T-cell (primary cell): Measurements from ENCODE around the gene SPIN2B. TPM values are rescaled to one million over a fixed set of nuclear protein-coding genes. Genes with fewer than 3 reads are reported as not detected.
A peak's percentile ranks its signal among the peaks of the same experiment; 100 is the strongest.
"Not testable (repeated sequence)": the region's sequence is repeated elsewhere in the genome, so short reads cannot be mapped to it uniquely, and the experiment has no call there.

Source experiments
- ATAC-seq, 4 experiments: fragments of 200-7000 bp in 3 of 4; fragments of 150-1000 bp in 1 of 4; cut with Tn5 transposase; replicated peaks in 1 of 4; 1 replicate in 3 of 4; 2 replicates in 1 of 4; pipeline ENCODE4 v1.10.0; 2021; ENCODE audit warnings: moderate library complexity in 3 of 4, mild to moderate bottlenecking in 2 of 4, moderate number of reproducible peaks in 1 of 4
- CTCF ChIA-PET, 2 donors: fragments of 300-600 bp; sonication (Branson Sonifier 250); formaldehyde crosslinking; loops; one replicate each; lab custom pipeline; 2022; ENCODE audit warnings: antibody characterized with exemption in 2 of 2; lab: Charles Lee
- POLR2A ChIA-PET, 2 donors: fragments of 300-600 bp; sonication (Branson Sonifier 250); formaldehyde crosslinking; loops; one replicate each; lab custom pipeline; 2022; ENCODE audit warnings: antibody characterized with exemption in 2 of 2; lab: Charles Lee
- DNase-seq, 35 experiments: peaks; one replicate each; pipeline versions ENCODE4 v3.0.0 to v3.0.0-alpha.2; 2013 to 2023
- H3K27ac ChIP-seq: one replicate; pipeline ENCODE4 v1.5.1; 2013; ENCODE audit warnings: low read length
- H3K27me3 ChIP-seq, 2 experiments: replicated peaks in 1 of 2; 1 replicate in 1 of 2; 2 replicates in 1 of 2; pipeline versions ENCODE4 v1.6.1 to v1.7.0; 2013; ENCODE audit warnings: low read length in 1 of 2, mixed read lengths in 1 of 2; ENCODE audit not compliant: control insufficient read depth in 2 of 2, insufficient read depth in 2 of 2; ENCODE audit errors: extremely low read depth in 1 of 2
- H3K36me3 ChIP-seq, 2 donors: 1 replicate in 1 of 2; 2 replicates in 1 of 2; pipeline versions ENCODE4 v1.6.1 to v1.7.0; 2013; ENCODE audit warnings: low read length in 1 of 2; ENCODE audit not compliant: control insufficient read depth in 2 of 2, insufficient read depth in 1 of 2; ENCODE audit errors: extremely low read depth in 1 of 2
- H3K4me1 ChIP-seq, 2 experiments: 1 replicate in 1 of 2; 2 replicates in 1 of 2; pipeline versions ENCODE4 v1.6.1 to v1.7.0; 2013; ENCODE audit warnings: low read length in 2 of 2, mixed read lengths in 1 of 2; ENCODE audit not compliant: insufficient read depth in 2 of 2, control insufficient read depth in 1 of 2; ENCODE audit errors: extremely low read depth in 1 of 2
- H3K4me3 ChIP-seq, 2 donors: 1 replicate in 1 of 2; 2 replicates in 1 of 2; pipeline versions ENCODE4 v1.5.1 to v1.7.0; 2013; ENCODE audit warnings: mild to moderate bottlenecking in 2 of 2, low read length in 1 of 2, moderate library complexity in 1 of 2; ENCODE audit not compliant: control insufficient read depth in 1 of 2; ENCODE audit errors: extremely low read depth in 1 of 2
- H3K9me3 ChIP-seq: 2 replicates; pipeline ENCODE4 v1.7.0; 2013
- H3K27ac Mint-ChIP-seq, 2 donors: one replicate each; pipeline ENCODE4 v1.8.0; 2020 to 2021; ENCODE audit warnings: mild to moderate bottlenecking in 2 of 2, mixed read lengths in 2 of 2
- H3K27me3 Mint-ChIP-seq, 2 donors: one replicate each; pipeline ENCODE4 v1.8.0; 2021 to 2022; ENCODE audit warnings: mixed read lengths in 2 of 2
- H3K36me3 Mint-ChIP-seq: one replicate; pipeline ENCODE4 v1.8.0; 2021; ENCODE audit warnings: mixed read lengths
- H3K4me1 Mint-ChIP-seq, 3 donors: one replicate each; pipeline ENCODE4 v1.8.0; 2020 to 2022; ENCODE audit warnings: mixed read lengths in 3 of 3, mild to moderate bottlenecking in 1 of 3
- H3K4me3 Mint-ChIP-seq, 3 donors: one replicate each; pipeline ENCODE4 v1.8.0; 2020 to 2022; ENCODE audit warnings: mild to moderate bottlenecking in 3 of 3, mixed read lengths in 3 of 3, moderate library complexity in 3 of 3
- H3K9me3 Mint-ChIP-seq, 3 donors: one replicate each; pipeline ENCODE4 v1.8.0; 2020 to 2022; ENCODE audit warnings: mixed read lengths in 3 of 3
- WGBS: methylation state at CpG from one replicate; pipeline ENCODE4 v1.1.5; 2013; ENCODE audit warnings: missing lambda C conversion rate; ENCODE audit not compliant: insufficient coverage; 5-methylcytosine and 5-hydroxymethylcytosine counted together
- total RNA-seq, 35 experiments: library from RNA in 6 of 35; stranded (reverse) in 6 of 35; fragments of 120-200 nt in 1 of 35; gene quantifications; one replicate each; pipeline versions ENCODE4 v1.2.1 to v1.2.4 and lab custom pipeline; 2013 to 2026

The SPIN2B gene
- total RNA-seq, 5 donors from 2014 or later (not counting 1 experiment from before 2014, with no cell fraction given): 11.4 to 17.7 (median 12.7) TPM

DNA sequence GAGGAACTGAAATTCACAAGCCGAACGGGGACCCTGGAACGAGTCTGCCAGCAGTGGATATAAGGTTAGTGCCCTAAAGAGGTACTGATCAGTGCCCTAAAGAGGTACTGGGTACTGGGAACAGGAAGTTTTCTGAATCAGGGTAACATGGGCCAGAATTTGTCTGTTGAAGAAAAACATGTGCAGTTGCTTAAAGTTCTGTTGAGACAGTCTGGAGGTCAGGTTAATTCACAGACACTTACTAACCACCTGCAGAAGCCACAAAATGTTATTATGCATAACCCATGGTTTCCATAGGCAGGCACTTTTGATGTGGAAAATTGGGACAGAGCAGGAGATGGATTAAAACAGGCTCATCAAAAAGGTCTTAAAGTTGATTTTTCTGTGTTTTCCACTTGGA, 17.9 kb downstream of the SPIN2B start:
- ChIA-PET CTCF (no interaction called here), POLR2A (no interaction called here)
- no CpG with 5 or more reads among the region's 3 CpGs for WGBS
- H3K4me1 ChIP-seq: no peaks in the 10 kb centered on the region
- no peaks in the 10 kb centered on the region for H3K36me3 ChIP-seq
- peaks cover 0 to 6% (median 6%) of the 10 kb centered on the region in 3 donors for H3K4me1 Mint-ChIP-seq
- H3K27ac Mint-ChIP-seq: no peak overlapping the region
- H3K4me3 Mint-ChIP-seq: no peak overlapping the region
- peaks cover 0 to 9% (median 2%) of the 10 kb centered on the region in 3 donors for H3K9me3 Mint-ChIP-seq
- peaks cover 39% of the 10 kb centered on the region for H3K36me3 Mint-ChIP-seq
- DNase-seq (no peak), ATAC-seq (no peak)
- no peaks in the 10 kb centered on the region for H3K9me3 ChIP-seq
- H3K27ac ChIP-seq: no peak overlapping the region
- peaks cover 0 to 14% of the 10 kb centered on the region in 2 donors for H3K27me3 Mint-ChIP-seq
- H3K27me3 ChIP-seq: no peaks in the 10 kb centered on the region
- no peak overlapping the region for H3K4me3 ChIP-seq

DNA sequence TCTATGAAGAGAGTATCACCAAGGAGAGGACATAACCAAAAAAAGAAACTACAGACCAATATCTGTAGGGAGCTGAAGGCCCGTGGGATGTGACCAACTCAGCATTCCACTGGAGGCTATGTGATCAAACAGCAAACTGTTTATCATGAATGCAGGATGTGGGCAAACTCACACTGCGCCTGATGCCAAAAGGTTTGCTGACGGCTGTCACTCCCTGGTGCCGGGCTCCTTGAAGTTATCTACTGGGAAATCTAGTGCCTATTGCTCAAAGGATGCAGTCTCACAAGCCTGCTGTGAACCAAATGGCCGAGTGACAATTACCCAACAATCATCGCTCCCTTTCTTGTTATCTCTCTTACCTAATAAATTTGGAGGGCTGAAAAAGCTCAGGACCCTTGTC, 18.4 kb downstream of the SPIN2B start:
- Mint-ChIP-seq H3K36me3 (peaks cover 45% of the 10 kb centered on the region), H3K27me3 (peaks cover 0 to 14% of the 10 kb centered on the region in 2 donors), H3K9me3 (peaks cover 0 to 14% (median 2%) of the 10 kb centered on the region in 3 donors)
- H3K4me1 ChIP-seq, H3K4me3 Mint-ChIP-seq, H3K4me3 ChIP-seq, H3K27ac ChIP-seq, H3K36me3 ChIP-seq, CTCF ChIA-PET, H3K4me1 Mint-ChIP-seq, H3K9me3 ChIP-seq, H3K27me3 ChIP-seq, H3K27ac Mint-ChIP-seq, POLR2A ChIA-PET: not testable (repeated sequence)
- ATAC-seq (peak in 1 of 4 experiments; percentile 32), DNase-seq (peak in 2 of 35 experiments; percentile 8 to 10)
- WGBS: 57% methylated on average over 2 of the region's 6 CpGs

DNA sequence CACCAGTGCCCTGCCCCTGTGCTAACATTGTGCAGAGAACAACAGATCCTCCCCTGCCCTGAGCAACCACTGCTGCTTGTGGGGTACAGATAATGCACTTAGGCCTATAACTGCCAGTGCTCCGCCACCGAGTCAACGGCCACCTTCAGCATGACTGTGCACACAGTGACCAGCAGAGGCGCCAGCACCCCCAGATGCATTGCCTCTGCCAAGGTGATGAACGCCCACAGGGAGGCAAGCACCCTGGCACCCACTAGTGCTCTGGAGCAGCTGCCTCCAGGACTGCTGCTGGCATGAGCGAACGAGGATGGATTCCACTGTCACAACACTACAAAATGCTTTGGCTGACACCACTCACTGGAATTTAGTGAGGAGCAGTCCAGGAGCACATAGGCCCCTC, 38.2 kb downstream of the SPIN2B start:
- ChIA-PET CTCF (no interaction called here), POLR2A (no interaction called here)
- H3K9me3 Mint-ChIP-seq: peaks cover 0 to 16% (median 5%) of the 10 kb centered on the region in 3 donors
- ATAC-seq: no peak
- 90% methylated on average over 3 of the region's 7 CpGs for WGBS
- no peak overlapping the region for H3K27ac Mint-ChIP-seq
- H3K9me3 ChIP-seq: peaks cover 3% of the 10 kb centered on the region
- no peak overlapping the region for H3K4me3 Mint-ChIP-seq
- H3K4me1 Mint-ChIP-seq: no peaks in the 10 kb centered on the region
- peaks cover 56% of the 10 kb centered on the region for H3K36me3 Mint-ChIP-seq
- H3K27me3 ChIP-seq: no peaks in the 10 kb centered on the region
- DNase-seq: no peak
- peaks cover 0 to 22% of the 10 kb centered on the region in 2 donors for H3K27me3 Mint-ChIP-seq
- no peaks in the 10 kb centered on the region for H3K36me3 ChIP-seq
- H3K4me1 ChIP-seq: no peaks in the 10 kb centered on the region
- no peak overlapping the region for H3K4me3 ChIP-seq
- no peak overlapping the region for H3K27ac ChIP-seq

DNA sequence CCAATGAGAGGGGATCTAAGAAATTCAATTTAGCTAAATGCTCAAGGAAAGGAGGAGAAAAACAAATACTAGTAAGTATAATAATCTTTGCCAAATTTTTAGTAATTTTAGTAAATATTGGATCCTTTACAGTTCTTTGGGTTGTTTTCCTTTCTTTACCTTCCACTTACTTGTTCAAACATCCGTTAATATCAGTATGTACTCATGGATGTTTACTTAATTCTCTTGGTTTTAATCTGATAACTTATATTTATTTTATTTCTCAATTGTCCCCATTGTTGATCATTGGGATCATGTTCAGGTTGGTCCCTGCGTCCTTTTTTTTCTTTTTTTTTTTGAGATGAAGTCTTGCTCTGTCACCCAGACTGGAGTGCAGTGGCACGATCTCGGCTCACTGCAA, 46.9 kb downstream of the SPIN2B start:
- DNase-seq: no peak
- POLR2A ChIA-PET: no interaction called here
- no peak for ATAC-seq
- H3K9me3 ChIP-seq: no peaks in the 10 kb centered on the region
- no peaks in the 10 kb centered on the region for H3K9me3 Mint-ChIP-seq
- no CpG with 5 or more reads among the region's 4 CpGs for WGBS
- no peaks in the 10 kb centered on the region for H3K4me1 ChIP-seq
- no peaks in the 10 kb centered on the region for H3K27me3 ChIP-seq
- no peak overlapping the region for H3K27ac Mint-ChIP-seq
- no peak overlapping the region for H3K4me3 Mint-ChIP-seq
- H3K4me3 ChIP-seq: no peak overlapping the region
- H3K36me3 Mint-ChIP-seq: peaks cover 12% of the 10 kb centered on the region
- no peak overlapping the region for H3K27ac ChIP-seq
- H3K36me3 ChIP-seq: no peaks in the 10 kb centered on the region
- CTCF ChIA-PET: no interaction called here
- peaks cover 0 to 12% of the 10 kb centered on the region in 2 donors for H3K27me3 Mint-ChIP-seq
- no peaks in the 10 kb centered on the region for H3K4me1 Mint-ChIP-seq

DNA sequence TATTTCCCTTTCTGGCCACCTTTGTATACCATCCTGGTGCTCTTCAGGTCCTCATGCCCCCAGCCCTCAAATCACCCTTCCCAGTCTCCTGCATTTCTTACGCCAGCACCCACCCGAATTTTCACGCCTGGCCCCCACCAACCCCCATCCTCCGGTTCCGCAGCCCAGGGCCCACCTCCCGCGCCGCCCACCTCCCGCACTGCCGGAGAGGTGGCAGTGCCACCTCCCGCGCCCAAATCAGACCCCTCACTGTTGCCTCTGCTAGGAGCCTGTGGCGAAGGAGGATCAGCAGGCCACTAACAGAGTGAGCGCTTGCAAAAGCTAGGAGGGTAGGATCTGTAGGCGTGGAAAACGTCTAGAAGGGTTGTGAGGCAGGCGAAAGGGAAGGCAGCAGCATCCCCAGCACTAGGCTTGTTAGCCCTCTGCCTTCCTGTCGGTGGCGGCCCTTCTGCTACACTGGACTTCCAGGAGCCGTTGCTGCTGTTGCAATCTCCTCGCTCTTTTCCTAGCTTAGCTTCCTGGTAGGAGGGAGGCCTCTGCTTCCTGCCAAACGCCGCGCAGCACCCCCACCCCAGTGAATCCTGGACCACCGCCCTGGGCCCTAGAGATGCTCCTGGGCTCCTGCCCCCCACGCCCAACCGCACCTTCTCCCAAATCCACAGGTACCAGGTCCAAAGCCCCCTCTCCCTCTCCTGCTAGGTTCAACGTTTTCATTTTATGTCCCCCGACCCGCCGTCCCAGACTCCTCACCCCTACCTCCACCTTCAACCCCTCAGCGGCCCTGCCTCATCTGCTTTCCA, 51.0 kb downstream of the SPIN2B start:
- ChIA-PET CTCF (no interaction called here), POLR2A (no interaction called here)
- no peak for ATAC-seq
- H3K27ac ChIP-seq: no peak overlapping the region
- H3K9me3 Mint-ChIP-seq: no peaks in the 10 kb centered on the region
- H3K36me3 Mint-ChIP-seq: peaks cover 2% of the 10 kb centered on the region
- H3K27me3 ChIP-seq: no peaks in the 10 kb centered on the region
- H3K9me3 ChIP-seq: no peaks in the 10 kb centered on the region
- no peaks in the 10 kb centered on the region for H3K36me3 ChIP-seq
- no peak for DNase-seq
- peaks cover 0 to 17% of the 10 kb centered on the region in 2 donors for H3K27me3 Mint-ChIP-seq
- no peak overlapping the region for H3K4me3 ChIP-seq
- H3K4me1 Mint-ChIP-seq: no peaks in the 10 kb centered on the region
- no peak overlapping the region for H3K27ac Mint-ChIP-seq
- no peak overlapping the region for H3K4me3 Mint-ChIP-seq
- H3K4me1 ChIP-seq: no peaks in the 10 kb centered on the region
- 63% methylated on average over 5 of the region's 32 CpGs for WGBS

Other genes starting within 250 kb of the SPIN2B start
- 10 to 100 TPM in 4 of 5 donors, 1 to 10 TPM in 1; 8.4 to 21.8 (median 16.2) TPM for gene SPIN3, start 126.0 kb downstream of the SPIN2B start, total RNA-seq
- gene SPIN2A, start 15.8 kb upstream of the SPIN2B start, total RNA-seq: 1 to 10 TPM; 1.1 to 1.9 (median 1.5) TPM
- 10 to 100 TPM in 4 of 5 donors, 1 to 10 TPM in 1; 7.5 to 14.4 (median 10.4) TPM for gene FAAH2, start 165.2 kb upstream of the SPIN2B start, total RNA-seq